Measurements from ENCODE around the gene IHH.

IHH gene

DNA sequence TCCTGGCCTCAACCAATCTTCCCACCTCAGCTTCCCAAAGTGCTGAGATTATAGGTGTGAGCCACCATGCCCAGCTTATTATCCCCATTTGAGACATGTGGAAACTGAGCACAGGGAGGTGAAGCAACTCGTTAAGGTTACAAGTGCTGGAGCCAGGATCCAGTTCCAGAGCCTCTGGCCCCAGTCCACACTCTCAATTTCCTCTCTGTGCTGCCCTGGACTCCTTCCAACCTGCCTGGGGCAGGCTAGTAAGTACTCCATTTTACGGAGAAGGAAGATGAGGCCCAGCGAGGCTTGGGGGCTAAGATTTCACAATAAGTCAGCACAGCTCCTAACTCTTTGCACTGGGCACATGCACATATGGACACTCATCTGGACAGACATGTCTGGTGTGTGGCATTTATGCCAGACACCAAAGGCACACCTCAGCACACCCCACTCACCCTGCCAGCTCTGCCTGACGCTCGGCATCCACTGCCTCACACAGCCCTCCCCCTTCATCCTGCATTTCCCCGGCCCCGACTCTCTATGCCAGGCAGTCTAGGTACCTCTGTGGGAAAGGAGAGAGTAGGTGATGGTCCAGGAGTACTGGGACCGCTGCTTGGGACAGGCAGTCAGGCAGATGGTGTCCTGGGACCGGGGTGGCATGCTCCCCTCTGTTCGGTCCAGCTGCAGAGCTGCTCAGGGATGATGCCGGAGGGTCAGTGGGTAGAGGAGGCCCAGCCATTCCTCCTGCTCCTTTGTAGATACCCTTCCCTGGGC lies 39.9 kb downstream of the IHH start:
- no peak for DNase-seq (ENCODE audit: low read depth in 4 of 4, low spot score in 1 of 4)

DNA sequence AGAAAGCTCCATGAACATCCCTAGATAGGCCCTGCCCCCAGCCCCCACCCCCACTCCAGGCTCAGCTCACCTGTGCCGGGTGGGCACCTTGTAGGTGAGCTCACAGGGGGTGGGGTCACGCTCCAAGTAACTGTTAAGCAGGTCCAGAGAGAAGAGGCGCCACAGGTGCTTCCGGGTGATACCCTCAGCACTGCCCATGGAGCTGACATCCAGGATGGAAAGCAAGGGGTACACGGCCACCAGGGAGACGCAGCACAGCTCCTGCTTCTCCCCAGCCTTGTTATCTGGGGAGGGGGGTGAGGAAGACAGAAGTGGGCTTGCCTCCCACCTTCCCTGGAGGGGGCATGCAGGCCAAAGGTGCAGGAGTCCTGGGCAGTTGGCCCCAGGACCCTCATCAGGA lies 41.3 kb downstream of the IHH start:
- DNase-seq (ENCODE audit: low read depth in 4 of 4, low spot score in 1 of 4), result no peak

DNA sequence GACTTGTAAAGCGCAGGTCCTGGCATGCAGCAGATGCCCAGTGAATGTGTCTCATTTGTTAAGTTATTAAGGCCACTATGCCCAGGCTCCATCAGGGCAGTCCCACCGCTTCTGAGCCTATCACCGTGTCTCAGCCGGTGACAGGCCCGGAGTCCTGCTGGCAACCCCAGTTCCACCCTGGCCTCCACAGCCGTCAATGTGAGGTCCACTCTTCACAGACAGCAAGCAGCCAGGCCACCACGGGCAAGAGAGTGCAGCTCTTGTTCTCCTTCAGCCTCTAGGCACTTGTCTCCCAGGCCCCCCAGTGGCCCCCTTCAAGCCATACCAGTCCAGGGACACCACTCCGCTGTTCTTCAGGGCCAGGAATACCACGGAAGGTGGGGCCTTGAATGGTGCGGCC lies 42.0 kb downstream of the IHH start:
- no peak for DNase-seq (ENCODE audit: low read depth in 4 of 4, low spot score in 1 of 4)

DNA sequence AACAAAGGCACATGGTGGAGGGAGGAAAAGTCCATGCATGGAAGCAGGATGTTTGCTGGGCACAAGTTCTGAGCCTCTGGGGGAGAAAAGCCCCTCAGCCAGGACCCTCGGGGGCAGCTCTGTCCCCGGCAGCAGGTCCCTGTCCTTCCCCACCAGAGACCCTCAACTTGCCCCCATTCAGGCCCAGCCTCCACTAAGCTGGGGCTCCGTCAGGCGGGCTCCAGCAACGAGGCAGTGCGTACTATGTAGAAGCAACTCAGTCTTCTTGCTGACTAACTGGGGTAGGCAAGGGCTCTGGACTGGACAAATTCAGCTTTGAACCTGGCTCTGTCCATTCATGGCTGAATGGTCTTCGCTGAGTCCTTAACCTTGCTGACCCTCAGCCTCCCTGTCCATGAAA lies 42.4 kb downstream of the IHH start:
- DNase-seq (ENCODE audit: low read depth in 4 of 4, low spot score in 1 of 4), result no peak

DNA sequence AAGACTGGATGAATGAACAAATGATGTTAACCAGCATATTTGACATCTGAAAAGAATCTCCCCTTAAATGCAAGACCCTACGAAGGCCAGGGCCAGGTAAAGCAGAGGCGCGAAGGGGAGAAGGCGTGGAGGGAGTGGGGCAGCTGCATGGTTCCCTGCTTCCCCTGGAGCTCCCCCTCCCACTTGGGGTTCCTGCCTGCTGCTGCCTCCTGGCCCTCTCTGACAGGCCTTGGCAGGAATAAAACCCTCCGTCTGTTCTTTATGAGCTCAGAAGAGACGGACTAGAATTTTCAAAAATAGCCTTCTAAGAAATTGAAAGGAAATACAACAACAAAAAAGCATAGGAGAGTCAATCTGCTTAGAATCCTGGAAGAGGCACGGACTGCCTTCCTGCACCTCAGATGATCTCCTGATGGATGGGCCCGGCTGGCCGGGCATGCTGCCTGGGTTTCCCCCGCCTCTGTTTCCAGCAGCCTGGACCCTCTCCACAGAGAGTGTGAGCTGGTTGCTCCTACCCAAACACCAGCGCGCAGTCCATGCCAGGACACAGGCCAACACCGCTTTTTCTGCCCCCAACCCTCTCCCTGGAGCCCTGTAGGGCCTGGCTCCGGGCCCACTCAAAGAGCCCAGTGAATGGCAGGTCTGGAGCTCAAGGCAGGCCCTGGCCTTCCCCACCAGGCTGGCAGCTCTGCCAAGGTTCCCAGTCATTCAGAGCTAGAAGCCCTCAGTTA lies 43.4 kb downstream of the IHH start:
- no peak for DNase-seq (ENCODE audit: low read depth in 4 of 4, low spot score in 1 of 4)

DNA sequence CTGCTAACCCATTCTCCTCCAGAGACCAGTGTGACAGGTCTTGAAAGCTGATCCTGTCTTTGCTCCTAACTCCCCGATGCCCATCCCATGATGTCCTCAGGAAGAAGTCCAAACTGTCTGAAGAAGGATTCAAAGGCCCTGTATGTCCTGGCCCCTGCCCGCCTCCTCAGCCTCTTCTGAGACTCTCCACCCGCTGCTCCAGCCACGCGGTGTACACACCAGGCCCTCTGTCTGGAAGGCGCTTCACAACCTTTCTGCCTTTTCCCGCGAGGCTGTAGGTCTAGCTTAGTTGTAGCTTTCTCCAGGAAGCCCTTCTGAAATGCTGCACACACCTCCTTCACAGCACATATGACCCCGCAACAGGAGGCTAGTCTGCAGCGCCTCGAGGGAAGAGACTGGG lies 44.0 kb downstream of the IHH start:
- DNase-seq (ENCODE audit: low read depth in 4 of 4, low spot score in 1 of 4), result no peak

DNA sequence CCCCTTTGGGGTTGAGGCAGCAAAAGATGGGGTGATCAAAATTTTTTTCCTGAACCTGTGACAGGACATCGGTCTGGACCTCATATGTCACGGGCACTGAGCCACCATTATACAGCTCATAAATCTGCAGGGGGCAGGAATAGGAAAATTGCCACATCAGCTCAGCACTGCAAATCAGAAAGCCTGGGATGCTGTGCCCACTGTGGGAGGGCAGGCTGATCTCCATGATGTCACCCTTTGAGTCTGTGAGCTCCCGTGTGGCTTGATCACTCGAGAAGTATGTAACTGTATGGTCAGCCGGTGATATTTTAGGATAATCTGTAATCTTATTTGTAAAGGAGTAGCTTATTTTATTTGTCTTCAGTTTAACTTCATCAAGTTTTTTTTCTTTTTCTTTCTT lies 49.8 kb downstream of the IHH start:
- no peak for DNase-seq (ENCODE audit: low read depth in 4 of 4, low spot score in 1 of 4)

DNA sequence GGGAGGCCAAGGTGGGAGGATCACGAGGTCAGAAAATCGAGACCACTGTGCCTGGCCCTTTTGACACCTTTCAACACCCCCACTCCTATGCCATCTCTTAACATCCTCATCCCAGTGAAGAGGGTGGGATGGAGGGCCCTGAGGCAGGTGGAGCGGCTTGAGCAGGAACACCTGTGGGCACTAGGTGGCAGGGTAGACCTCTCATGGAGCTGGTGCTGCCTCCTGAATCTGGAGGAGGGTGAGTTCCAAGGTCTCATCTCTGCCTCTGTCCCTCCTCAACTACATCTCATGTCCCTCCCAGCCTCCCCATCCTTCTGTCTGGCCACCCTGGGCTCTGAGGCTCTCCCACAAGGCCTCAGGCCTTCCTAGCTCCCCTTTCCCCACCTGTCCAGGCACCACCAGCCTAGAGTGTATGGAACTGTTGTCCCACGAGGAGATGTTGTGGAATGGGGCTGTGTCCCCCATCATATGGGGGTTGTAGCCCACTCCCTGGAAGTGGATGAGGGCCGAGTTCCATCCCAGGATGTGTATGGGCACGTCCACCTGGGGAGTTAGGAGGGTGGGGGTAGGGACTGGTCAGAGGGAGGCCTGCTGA lies 50.5 kb downstream of the IHH start:
- DNase-seq (ENCODE audit: low read depth in 4 of 4, low spot score in 1 of 4), result no peak

DNA sequence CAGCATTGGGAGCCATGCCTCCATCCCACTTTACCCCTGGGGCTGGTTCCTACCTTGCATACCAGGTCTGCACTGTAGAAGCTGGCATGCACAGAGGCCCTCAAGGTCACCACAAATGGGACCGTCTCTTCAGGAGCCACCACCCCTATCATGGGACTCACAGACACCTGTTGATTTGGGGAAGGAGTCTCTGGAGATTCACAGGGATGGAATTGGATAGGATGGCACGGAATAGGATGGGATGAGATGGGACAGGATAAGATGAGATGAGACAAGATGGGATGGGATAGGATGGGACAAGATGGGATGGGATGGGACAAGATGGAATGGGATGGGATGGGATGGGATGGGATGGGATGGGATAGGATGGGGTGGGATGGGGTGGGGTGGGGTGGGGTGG lies 51.4 kb downstream of the IHH start:
- DNase-seq (ENCODE audit: low read depth in 4 of 4, low spot score in 1 of 4), result no peak

Measured in stimulated activated CD4-positive, alpha-beta T cell treated with anti-CD3 and anti-CD28 coated beads, Interleukin-1b, Interleukin-23, amount 100 ng/mL, for 24 hours (primary cell).